GM19452 (cell line): ENCODE data around the gene LLGL2.
A peak's percentile ranks its signal among the peaks of the same experiment; 100 is the strongest.
"Not testable (repeated sequence)": the region's sequence is repeated elsewhere in the genome, so short reads cannot be mapped to it uniquely, and the experiment has no call there.

Experiments
- ATAC-seq: cut with Tn5 transposase; IDR thresholded peaks from one replicate; pipeline ENCODE4 v1.9.1; 2021; ENCODE audit not compliant: unreplicated experiment

Gene LLGL2

GRCh38 chr17:75520413-75520812 is 5.1 kb upstream of the LLGL2 start:
- not testable (repeated sequence) for ATAC-seq

DNA sequence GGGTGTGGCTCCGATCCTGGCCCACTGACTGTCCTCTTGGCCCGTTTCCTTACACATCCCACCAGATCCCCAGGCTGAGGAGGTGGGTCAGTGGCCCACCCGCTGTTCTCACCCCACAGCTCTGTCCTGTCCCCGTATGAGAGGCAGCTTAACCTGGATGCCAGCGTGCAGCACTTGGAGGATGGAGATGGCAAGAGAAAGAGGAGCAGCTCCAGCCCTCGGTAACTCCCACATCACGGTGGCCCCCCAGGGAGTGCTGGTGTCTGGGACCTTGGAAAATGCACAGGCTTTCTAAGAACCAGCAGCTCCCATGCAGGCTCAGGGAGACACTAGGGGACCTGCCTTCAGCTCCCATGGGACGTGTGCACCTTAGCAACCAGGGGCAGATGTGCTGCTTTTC is 4.2 kb upstream of the LLGL2 start:
- no peak for ATAC-seq

DNA sequence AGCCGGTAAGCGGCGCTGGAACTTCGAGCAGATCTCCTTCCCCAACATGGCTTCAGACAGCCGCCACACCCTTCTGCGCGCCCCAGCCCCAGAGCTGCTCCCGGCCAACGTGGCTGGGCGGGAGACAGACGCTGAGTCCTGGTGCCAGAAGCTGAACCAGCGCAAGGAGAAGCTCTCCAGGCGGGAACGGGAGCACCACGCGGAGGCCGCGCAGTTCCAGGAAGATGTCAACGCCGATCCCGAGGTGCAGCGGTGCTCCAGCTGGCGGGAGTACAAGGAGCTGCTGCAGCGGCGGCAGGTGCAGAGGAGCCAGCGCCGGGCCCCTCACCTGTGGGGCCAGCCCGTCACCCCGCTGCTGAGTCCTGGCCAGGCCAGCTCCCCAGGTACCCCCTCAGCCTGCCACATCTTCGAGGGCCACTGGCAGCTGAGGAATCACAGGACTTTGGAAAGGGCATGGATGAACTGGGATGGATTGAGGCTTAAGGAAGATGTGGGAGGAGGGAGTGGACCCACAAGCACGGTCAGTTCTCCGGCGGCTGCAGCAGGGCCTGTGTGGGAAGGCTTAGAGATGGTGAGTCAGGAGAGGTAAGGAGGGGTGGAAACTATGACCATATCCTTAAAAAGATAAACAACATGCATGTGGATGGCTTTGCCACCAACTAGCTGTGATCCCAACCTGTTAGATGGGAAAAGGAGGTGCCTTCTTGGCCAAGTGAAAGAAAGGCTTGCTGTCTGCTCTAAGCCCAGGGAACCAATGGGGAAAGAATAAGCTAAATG is 3.4 kb upstream of the LLGL2 start:
- ATAC-seq, result no peak

DNA sequence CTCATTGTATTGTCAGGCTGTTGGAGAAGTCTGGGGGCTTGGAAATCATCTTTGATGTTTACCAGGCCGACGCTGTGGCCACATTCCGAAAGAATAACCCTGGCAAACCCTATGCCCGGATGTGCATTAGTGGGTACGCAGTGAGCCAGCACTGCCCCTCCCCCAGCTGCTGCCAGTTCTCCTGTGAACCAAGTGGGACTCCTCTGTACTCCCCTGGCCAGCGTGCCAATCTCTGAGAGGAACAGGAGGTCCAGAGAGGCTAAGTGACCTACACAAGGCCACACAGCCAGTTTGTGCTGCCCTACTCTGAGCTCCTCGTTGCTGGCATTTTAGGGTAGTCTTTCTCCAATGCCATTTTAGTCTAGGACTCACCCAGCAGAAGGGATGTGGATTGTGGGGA is 1.9 kb upstream of the LLGL2 start:
- ATAC-seq, result no peak

- no peak for ATAC-seq
Observed at GRCh38 chr17:75524269-75524969, 1.1 kb upstream of the LLGL2 start.

GRCh38 chr17:75525806-75526554 is 483 bp downstream of the LLGL2 start:
- peak; percentile 33 for ATAC-seq

DNA sequence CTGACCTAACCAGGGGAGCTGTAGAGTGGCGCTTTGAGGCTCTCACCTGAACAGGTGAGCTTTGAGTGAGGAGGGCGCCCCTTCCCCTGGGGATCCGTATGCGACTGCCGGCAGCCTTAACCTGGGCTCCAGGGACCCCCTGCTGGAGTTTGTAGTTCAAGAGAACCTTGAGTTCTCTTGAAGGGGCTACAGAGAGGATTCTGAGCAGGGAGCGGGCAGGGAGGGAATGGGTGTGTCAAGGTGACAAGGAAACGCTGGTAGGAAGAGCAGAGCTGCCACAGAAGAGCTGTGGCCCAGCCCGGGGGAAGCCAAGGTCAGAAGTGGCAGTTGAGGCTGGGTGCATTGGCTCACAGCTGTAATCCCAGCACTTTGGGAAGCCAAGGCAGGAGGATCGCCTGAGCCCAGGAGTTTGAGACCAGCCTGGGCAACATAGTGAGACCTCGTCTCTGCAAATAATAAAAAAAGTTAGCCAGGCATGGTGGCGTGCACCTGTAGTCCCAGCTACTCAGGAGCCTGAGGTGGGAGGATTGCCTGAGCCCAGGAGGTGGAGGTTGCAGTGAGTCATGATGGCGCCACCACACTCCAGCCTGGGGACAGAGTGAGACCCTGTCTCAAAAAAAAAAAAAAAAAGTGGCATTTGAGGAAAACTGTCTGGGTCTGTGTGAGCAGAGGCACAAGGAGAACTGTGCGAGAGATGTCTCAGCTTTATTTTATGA is 1.2 kb downstream of the LLGL2 start:
- no peak for ATAC-seq

- no peak for ATAC-seq
Observed at GRCh38 chr17:75530837-75531720, 5.6 kb downstream of the LLGL2 start.

- ATAC-seq, result no peak
Observed at GRCh38 chr17:75531721-75532072, 6.2 kb downstream of the LLGL2 start.

- ATAC-seq, result no peak
Observed at GRCh38 chr17:75535119-75535537, 9.6 kb downstream of the LLGL2 start.

DNA sequence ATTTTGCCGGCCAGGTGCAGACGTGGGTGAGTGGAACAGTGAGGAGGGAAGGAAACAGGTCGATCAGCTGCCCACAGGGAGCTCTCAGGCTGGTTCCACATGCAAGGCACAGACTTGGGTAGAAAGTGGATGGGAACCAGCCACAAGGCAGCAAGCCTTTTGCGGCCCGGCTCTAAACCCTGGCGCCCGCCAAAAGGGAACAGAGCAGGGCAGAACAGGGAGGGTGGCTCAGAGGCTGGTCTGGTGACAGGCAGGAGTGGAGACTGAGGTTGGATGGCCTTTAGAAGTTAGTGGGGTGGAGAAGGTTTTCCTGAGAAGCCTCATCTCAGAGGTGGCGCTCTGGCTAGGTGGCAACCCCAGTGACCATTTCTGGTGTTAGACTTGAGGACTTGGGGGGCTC is 10.4 kb downstream of the LLGL2 start:
- no peak for ATAC-seq

DNA sequence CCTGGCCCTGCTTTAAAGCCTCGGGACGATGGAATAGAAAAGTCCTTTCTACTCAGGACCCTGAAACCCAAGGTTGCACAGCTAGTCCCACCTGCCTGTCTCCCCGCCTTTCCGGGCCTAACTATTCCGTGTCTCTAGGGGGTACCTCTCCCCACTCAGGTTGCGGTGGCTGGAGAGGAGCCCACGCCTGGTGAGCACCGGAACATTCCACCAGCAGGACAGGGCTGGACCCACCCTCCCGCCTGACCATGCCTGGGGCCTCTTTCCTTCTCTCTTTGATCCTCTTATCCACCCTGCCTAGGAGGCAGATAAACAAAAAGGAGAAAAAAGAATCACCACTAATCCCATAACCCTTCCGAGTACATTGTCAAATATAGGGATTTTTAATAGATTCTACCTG is 10.9 kb downstream of the LLGL2 start:
- ATAC-seq, result no peak

- ATAC-seq, result no peak
Observed at GRCh38 chr17:75539967-75540729, 14.7 kb downstream of the LLGL2 start.

DNA sequence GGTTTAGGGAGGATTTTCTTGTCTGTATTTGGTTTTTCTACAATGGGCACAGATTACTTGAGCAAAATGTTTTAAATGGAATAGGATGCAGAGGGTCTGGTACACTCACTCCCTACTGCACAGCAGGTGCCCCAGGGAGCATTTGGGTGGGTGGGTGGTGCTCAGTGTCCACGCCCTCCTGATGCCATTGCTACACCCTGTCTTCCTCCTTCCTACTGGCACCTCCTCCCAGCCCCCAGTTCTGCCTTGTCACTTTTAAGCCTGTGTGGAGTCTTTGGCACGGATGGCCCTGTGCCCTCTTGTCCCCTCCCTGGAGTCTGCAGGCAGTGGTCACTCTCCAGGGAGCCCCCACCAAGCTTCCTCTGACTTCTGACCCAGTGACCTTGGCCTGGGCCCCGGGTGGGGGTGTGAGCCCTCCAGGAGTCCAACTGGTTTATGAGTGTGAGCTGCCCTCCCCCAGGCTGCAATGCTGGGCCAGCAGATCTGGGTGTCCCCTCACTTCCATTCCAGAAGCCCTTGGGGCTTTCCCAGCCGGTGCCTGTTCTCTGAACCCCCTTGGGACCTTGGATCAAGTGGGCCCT is 15.5 kb downstream of the LLGL2 start:
- no peak for ATAC-seq

- ATAC-seq, result no peak
Observed at GRCh38 chr17:75542229-75542628, 16.7 kb downstream of the LLGL2 start.

GRCh38 chr17:75542728-75543336 is 17.3 kb downstream of the LLGL2 start:
- ATAC-seq, result no peak

GRCh38 chr17:75544250-75544649 is 18.8 kb downstream of the LLGL2 start:
- no peak for ATAC-seq

DNA sequence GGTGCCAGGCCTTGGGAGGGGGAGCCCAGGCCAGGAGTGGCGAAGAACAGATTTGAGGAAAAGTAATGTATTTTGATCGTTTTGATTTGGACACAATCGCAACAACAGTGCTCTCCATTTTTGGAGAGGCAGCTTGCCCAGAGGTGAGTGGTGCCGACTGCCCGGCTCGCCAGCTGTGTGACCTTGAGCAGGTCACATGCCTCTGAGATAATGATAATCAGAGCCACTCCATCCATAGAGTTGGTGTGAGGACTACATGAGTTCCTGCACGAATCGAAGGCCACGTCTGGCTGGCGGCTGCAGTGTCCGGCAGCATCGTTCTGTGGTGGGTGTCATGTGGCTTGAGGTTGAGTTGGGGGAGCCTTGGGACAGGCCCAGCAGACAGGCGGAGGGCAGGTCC is 20.7 kb downstream of the LLGL2 start:
- no peak for ATAC-seq

GRCh38 chr17:75547091-75547490 is 21.6 kb downstream of the LLGL2 start:
- no peak for ATAC-seq
